Breast epithelium (tissue), 4 donors: ENCODE data around the gene RBCK1. TPM values are rescaled to one million over a fixed set of nuclear protein-coding genes. Genes with fewer than 3 reads are reported as not detected.
"Not testable (repeated sequence)": the region's sequence is repeated elsewhere in the genome, so short reads cannot be mapped to it uniquely, and the experiment has no call there.

Source experiments
- DNase-seq, 2 donors: peaks; one replicate each; pipeline ENCODE4 v3.0.0-alpha.2; 2019; ENCODE audit warnings: low spot score in 2 of 2
- H3K27ac ChIP-seq, 2 donors: fragments of 200-600 bp; sonication (generic) in 1 of 2; one replicate each; pipeline ENCODE4 v1.5.1; 2016 to 2019; ENCODE audit warnings: mild to moderate bottlenecking in 1 of 2
- H3K27me3 ChIP-seq, 2 donors: fragments of 200-600 bp; sonication (generic) in 1 of 2; one replicate each; pipeline versions ENCODE4 v1.5.1 to v1.6.0; 2017 to 2019; ENCODE audit warnings: control low read depth in 1 of 2, mild to moderate bottlenecking in 1 of 2
- H3K36me3 ChIP-seq: fragments of 200-600 bp; one replicate; pipeline ENCODE4 v1.5.1; 2019
- H3K4me1 ChIP-seq, 2 donors: fragments of 200-600 bp; sonication (generic); one replicate each; pipeline ENCODE4 v1.5.1; 2016 to 2019; ENCODE audit warnings: control low read depth in 1 of 2
- H3K4me3 ChIP-seq, 3 donors: fragments of 200-600 bp; sonication (generic); 1 replicate in 2 of 3; 2 replicates in 1 of 3; pipeline ENCODE4 v1.5.1; 2016 to 2019; ENCODE audit warnings: mild to moderate bottlenecking in 3 of 3, moderate library complexity in 2 of 3
- H3K9me3 ChIP-seq, 2 donors: fragments of 200-600 bp; sonication (generic) in 1 of 2; one replicate each; pipeline ENCODE4 v1.5.1; 2016 to 2019; ENCODE audit warnings: control low read depth in 1 of 2
- CTCF ChIP-seq, 3 donors: fragments of 450-650 bp; IDR thresholded peaks; one replicate each; pipeline ENCODE4 v1.5.1; 2016 to 2017; ENCODE audit warnings: antibody characterized with exemption in 3 of 3, mild to moderate bottlenecking in 3 of 3, moderate library complexity in 3 of 3
- POLR2A ChIP-seq: fragments of 450-650 bp; IDR thresholded peaks from one replicate; pipeline ENCODE4 v1.6.1; 2016; ENCODE audit warnings: antibody characterized with exemption, mild to moderate bottlenecking, moderate library complexity
- POLR2AphosphoS5 ChIP-seq, 3 donors: sonication (generic); formaldehyde crosslinking; IDR thresholded peaks; one replicate each; pipeline ENCODE4 v1.6.1; 2017; ENCODE audit warnings: antibody characterized with exemption in 3 of 3
- intact Hi-C: fragments of 100-400 bp; cut with DNase I; formaldehyde crosslinking; loops from one replicate; pipeline ENCODE4 v1.15.1; 2023; ENCODE audit warnings: low total_unique reads
- total RNA-seq, 3 donors: library from RNA; depleted of rRNA; stranded (reverse); fragments of >200 nt; gene quantifications; one replicate each; pipeline ENCODE4 v1.1.0, GENCODE V29; 2016

The RBCK1 gene
- total RNA-seq, 3 donors from 2014 or later: 61.3 to 69.5 (median 66.2) TPM

GRCh38 chr20:472889-473292 is 64.8 kb downstream of the RBCK1 start:
- no peaks in the 10 kb centered on the region for H3K36me3 ChIP-seq
- H3K27me3 ChIP-seq: no peaks in the 10 kb centered on the region
- H3K27ac ChIP-seq: no peak overlapping the region
- no peak for TF ChIP-seq POLR2A
- TF ChIP-seq POLR2AphosphoS5 (IDR thresholded peaks at IDR 0.05): no peak
- TF ChIP-seq CTCF (IDR thresholded peaks at IDR 0.05): no peak
- no peaks in the 10 kb centered on the region for H3K4me1 ChIP-seq
- intact Hi-C loops: loop anchor here (1.0 kb wide), 1 partner anchor 45 kb away; no protein-coding TSS in a partner anchor
- DNase-seq: no peak
- no peaks in the 10 kb centered on the region for H3K9me3 ChIP-seq
- no peak overlapping the region for H3K4me3 ChIP-seq

GRCh38 chr20:474581-474980 is 66.5 kb downstream of the RBCK1 start:
- TF ChIP-seq POLR2AphosphoS5 (IDR thresholded peaks at IDR 0.05): no peak
- TF ChIP-seq POLR2A: no peak
- TF ChIP-seq CTCF (IDR thresholded peaks at IDR 0.05): no peak
- Histone ChIP-seq H3K4me1 (no peaks in the 10 kb centered on the region), H3K4me3 (no peak overlapping the region), H3K27ac (no peak overlapping the region), H3K36me3 (no peaks in the 10 kb centered on the region), H3K9me3 (no peaks in the 10 kb centered on the region), H3K27me3 (no peaks in the 10 kb centered on the region)
- intact Hi-C loops: no loop called here
- no peak for DNase-seq

GRCh38 chr20:475463-476357 is 67.6 kb downstream of the RBCK1 start:
- no peaks in the 10 kb centered on the region for H3K4me1 ChIP-seq
- no peak overlapping the region for H3K4me3 ChIP-seq
- no peaks in the 10 kb centered on the region for H3K27me3 ChIP-seq
- H3K36me3 ChIP-seq: no peaks in the 10 kb centered on the region
- no peak for TF ChIP-seq CTCF (IDR thresholded peaks at IDR 0.05)
- no peak for TF ChIP-seq POLR2AphosphoS5 (IDR thresholded peaks at IDR 0.05)
- TF ChIP-seq POLR2A: no peak
- no peak overlapping the region for H3K27ac ChIP-seq
- intact Hi-C loops: no loop called here
- no peak for DNase-seq
- no peaks in the 10 kb centered on the region for H3K9me3 ChIP-seq

GRCh38 chr20:476561-477249 is 68.6 kb downstream of the RBCK1 start:
- H3K4me3 ChIP-seq, H3K27me3 ChIP-seq, H3K27ac ChIP-seq, intact Hi-C loops, H3K4me1 ChIP-seq, DNase-seq, H3K36me3 ChIP-seq, H3K9me3 ChIP-seq: not testable (repeated sequence)

- DNase-seq: no peak
- no peak for TF ChIP-seq POLR2AphosphoS5 (IDR thresholded peaks at IDR 0.05)
- no peak for TF ChIP-seq POLR2A
- no peak for TF ChIP-seq CTCF (IDR thresholded peaks at IDR 0.05)
- Histone ChIP-seq H3K27ac (no peak overlapping the region), H3K9me3 (no peaks in the 10 kb centered on the region), H3K36me3 (no peaks in the 10 kb centered on the region), H3K27me3 (no peaks in the 10 kb centered on the region), H3K4me3 (no peak overlapping the region), H3K4me1 (no peaks in the 10 kb centered on the region)
- intact Hi-C loops: no loop called here
Observed at GRCh38 chr20:478010-478948, 70.2 kb downstream of the RBCK1 start.
